DOHH2 (cell line): Measurements from ENCODE around the gene FBN1.

Source experiments
- H3F3A ChIP-seq: fragments of 200-600 bp; sonication (generic), shearing (Covaris generic); 2 replicates; pipeline ENCODE4 v1.6.0; 2016; ENCODE audit warnings: antibody characterized with exemption, mild to moderate bottlenecking; ENCODE audit not compliant: control insufficient read depth, insufficient read depth
- H3K27ac ChIP-seq: fragments of 200-600 bp; sonication (generic); 2 replicates; pipeline ENCODE4 v1.5.1; 2014; ENCODE audit warnings: low read depth, mild to moderate bottlenecking, low read length, moderate library complexity
- H3K27me3 ChIP-seq: fragments of 200-600 bp; sonication (generic); 2 replicates; pipeline ENCODE4 v1.6.1; 2014; ENCODE audit warnings: mild to moderate bottlenecking, low read length, mixed read lengths; ENCODE audit not compliant: control insufficient read depth
- H3K36me3 ChIP-seq: fragments of 200-600 bp; sonication (generic); 2 replicates; pipeline ENCODE4 v1.6.1; 2014; ENCODE audit warnings: mild to moderate bottlenecking, low read length, moderate library complexity, mixed read lengths; ENCODE audit not compliant: control insufficient read depth
- H3K4me1 ChIP-seq: fragments of 200-600 bp; sonication (generic); 2 replicates; pipeline ENCODE4 v1.6.1; 2014; ENCODE audit warnings: mild to moderate bottlenecking, low read length, mixed read lengths; ENCODE audit not compliant: control insufficient read depth
- H3K4me2 ChIP-seq: fragments of 200-600 bp; sonication (generic); 2 replicates; pipeline ENCODE4 v1.6.0; 2014; ENCODE audit warnings: mild to moderate bottlenecking, low read length, moderate library complexity
- H3K4me3 ChIP-seq: fragments of 200-600 bp; sonication (generic); 2 replicates; pipeline ENCODE4 v1.5.1; 2014; ENCODE audit warnings: mild to moderate bottlenecking, low read length, mixed read lengths
- H3K79me2 ChIP-seq: fragments of 200-600 bp; sonication (generic); 2 replicates; pipeline ENCODE4 v1.6.1; 2014; ENCODE audit warnings: mild to moderate bottlenecking, low read length, mixed read lengths; ENCODE audit not compliant: control insufficient read depth
- H3K9me2 ChIP-seq: fragments of 200-600 bp; sonication (generic); replicated peaks from 2 replicates; pipeline ENCODE4 v1.6.1; 2014; ENCODE audit warnings: mild to moderate bottlenecking, low read length, mixed read lengths; ENCODE audit not compliant: control insufficient read depth
- H3K9me3 ChIP-seq: fragments of 200-600 bp; sonication (generic); 2 replicates; pipeline ENCODE4 v1.6.1; 2014; ENCODE audit warnings: antibody characterized with exemption, low read length, mixed read lengths; ENCODE audit not compliant: control insufficient read depth, insufficient read depth
- H4K20me1 ChIP-seq: fragments of 200-600 bp; sonication (generic); 2 replicates; pipeline ENCODE4 v1.6.0; 2014; ENCODE audit warnings: low read depth, mild to moderate bottlenecking, antibody characterized with exemption, low read length, moderate library complexity; ENCODE audit not compliant: control insufficient read depth, insufficient read depth
- EZH2phosphoT487 ChIP-seq: fragments of 200-600 bp; sonication (generic); IDR thresholded peaks from 2 replicates; pipeline ENCODE4 v1.6.1; 2017; ENCODE audit warnings: borderline replicate concordance, mild to moderate bottlenecking, antibody characterized with exemption, low read length, moderate library complexity, mixed read lengths
- TF ChIP-seq, protein P1 (sequence below): fragments of 200-600 bp; sonication (generic); IDR thresholded peaks from one replicate; pipeline ENCODE4 v1.5.1; 2014; ENCODE audit warnings: antibody characterized with exemption, mild to moderate bottlenecking, low read depth, low read length; ENCODE audit not compliant: poor library complexity, severe bottlenecking

The FBN1 gene

DNA sequence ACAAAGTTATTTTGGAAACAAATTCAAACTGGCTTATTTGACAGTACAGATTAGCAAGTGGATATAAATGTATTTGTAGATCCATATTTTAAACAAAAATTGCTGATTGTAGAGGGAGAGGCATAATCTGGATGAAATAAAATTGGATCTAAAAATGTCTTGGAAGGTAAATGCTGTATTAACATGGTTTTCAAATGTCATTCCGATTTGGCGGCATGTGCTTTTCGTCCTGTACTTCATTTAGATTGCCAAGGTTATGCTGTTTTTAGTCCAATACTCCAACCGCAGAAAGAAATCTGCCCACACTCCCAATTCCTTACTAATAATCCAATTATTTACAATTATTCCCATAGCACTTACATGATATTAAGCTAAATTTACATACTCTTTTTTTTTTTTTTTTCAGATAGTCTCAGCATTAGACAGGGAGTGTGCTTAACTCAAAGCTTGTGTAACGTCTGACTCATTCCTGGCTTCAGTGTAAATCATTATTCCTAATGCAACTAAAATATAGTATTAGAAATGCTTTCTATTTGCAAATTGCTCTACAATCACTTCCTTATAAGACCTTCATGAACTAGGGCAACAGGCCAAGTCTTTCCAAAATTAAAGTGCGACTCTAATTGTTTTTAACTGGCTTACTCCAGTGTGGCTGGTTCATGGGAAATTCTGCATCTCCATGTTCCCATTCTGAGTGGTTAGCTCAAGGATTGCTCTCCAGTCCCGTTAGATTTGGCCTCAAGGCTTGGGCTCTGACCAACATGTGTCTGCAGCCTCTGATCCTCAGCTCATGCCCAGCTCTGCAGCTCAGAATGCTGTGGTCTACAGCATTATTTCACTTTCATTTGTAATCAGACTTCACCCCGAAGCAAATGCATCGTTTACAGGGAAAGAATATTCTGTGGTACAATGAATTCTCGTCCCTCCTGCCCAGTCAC lies 103.9 kb downstream of the FBN1 start:
- H3K27ac ChIP-seq = no peak overlapping the region
- no peak overlapping the region for H3K4me3 ChIP-seq
- H3K9me3 ChIP-seq = no peaks in the 10 kb centered on the region
- no peaks in the 10 kb centered on the region for H4K20me1 ChIP-seq
- no peaks in the 10 kb centered on the region for H3F3A ChIP-seq
- H3K9me2 ChIP-seq = no peaks in the 10 kb centered on the region
- no peaks in the 10 kb centered on the region for H3K36me3 ChIP-seq
- H3K4me1 ChIP-seq = no peaks in the 10 kb centered on the region
- H3K4me2 ChIP-seq = no peak overlapping the region
- TF ChIP-seq EZH2phosphoT487 = no peak
- TF ChIP-seq, protein P1, sequence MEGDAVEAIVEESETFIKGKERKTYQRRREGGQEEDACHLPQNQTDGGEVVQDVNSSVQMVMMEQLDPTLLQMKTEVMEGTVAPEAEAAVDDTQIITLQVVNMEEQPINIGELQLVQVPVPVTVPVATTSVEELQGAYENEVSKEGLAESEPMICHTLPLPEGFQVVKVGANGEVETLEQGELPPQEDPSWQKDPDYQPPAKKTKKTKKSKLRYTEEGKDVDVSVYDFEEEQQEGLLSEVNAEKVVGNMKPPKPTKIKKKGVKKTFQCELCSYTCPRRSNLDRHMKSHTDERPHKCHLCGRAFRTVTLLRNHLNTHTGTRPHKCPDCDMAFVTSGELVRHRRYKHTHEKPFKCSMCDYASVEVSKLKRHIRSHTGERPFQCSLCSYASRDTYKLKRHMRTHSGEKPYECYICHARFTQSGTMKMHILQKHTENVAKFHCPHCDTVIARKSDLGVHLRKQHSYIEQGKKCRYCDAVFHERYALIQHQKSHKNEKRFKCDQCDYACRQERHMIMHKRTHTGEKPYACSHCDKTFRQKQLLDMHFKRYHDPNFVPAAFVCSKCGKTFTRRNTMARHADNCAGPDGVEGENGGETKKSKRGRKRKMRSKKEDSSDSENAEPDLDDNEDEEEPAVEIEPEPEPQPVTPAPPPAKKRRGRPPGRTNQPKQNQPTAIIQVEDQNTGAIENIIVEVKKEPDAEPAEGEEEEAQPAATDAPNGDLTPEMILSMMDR = no peak
- H3K79me2 ChIP-seq = no peaks in the 10 kb centered on the region
- no peaks in the 10 kb centered on the region for H3K27me3 ChIP-seq

GRCh38 chr15:48540756-48541155 lies 104.8 kb downstream of the FBN1 start:
- no peaks in the 10 kb centered on the region for H3K9me3 ChIP-seq
- H3K27me3 ChIP-seq = no peaks in the 10 kb centered on the region
- H3K4me2 ChIP-seq = no peak overlapping the region
- no peaks in the 10 kb centered on the region for H4K20me1 ChIP-seq
- H3K79me2 ChIP-seq = no peaks in the 10 kb centered on the region
- H3K36me3 ChIP-seq = no peaks in the 10 kb centered on the region
- H3K4me3 ChIP-seq = no peak overlapping the region
- no peaks in the 10 kb centered on the region for H3F3A ChIP-seq
- no peaks in the 10 kb centered on the region for H3K9me2 ChIP-seq
- H3K4me1 ChIP-seq = no peaks in the 10 kb centered on the region
- H3K27ac ChIP-seq = no peak overlapping the region
- no peak for TF ChIP-seq EZH2phosphoT487
- TF ChIP-seq, protein P1 = no peak

DNA sequence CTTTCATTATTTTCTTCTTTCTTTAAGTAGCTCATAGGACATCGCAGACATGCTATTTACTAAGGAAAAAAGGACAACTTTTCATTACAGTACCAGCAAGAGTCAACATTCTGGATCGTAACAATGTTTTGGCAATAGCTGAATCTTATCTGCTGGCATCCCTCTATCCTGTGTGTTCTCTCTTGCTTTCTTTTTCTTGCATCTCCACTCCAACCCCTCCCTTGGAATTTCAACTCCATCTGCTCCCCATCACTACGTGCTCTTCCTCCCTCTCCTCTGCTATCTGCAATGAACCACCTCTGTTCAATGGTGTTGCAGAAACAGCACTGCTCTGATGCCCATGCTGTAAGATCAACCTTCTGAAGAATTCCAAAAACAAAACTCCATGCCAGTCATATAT lies 106.6 kb downstream of the FBN1 start:
- H3K27ac ChIP-seq = no peak overlapping the region

More for the DNA sequence above, 106.6 kb downstream of the FBN1 start:
- Histone ChIP-seq H3K79me2 (no peaks in the 10 kb centered on the region), H3K9me2 (no peaks in the 10 kb centered on the region), H3K4me1 (no peaks in the 10 kb centered on the region), H3F3A (no peaks in the 10 kb centered on the region), H3K36me3 (no peaks in the 10 kb centered on the region), H3K9me3 (no peaks in the 10 kb centered on the region), H3K4me3 (no peak overlapping the region), H4K20me1 (no peaks in the 10 kb centered on the region), H3K4me2 (no peak overlapping the region), H3K27me3 (no peaks in the 10 kb centered on the region)
- no peak for TF ChIP-seq EZH2phosphoT487
- TF ChIP-seq, protein P1 = no peak
